IMR-90 (cell line): ENCODE results near the gene BACE1. TPM values are rescaled to one million over a fixed set of nuclear protein-coding genes. Genes with fewer than 3 reads are reported as not detected.

Experiments used
- ATAC-seq: fragments of 200-7000 bp; cut with Tn5 transposase; 2 replicates; pipeline ENCODE4 v1.9.1; 2020; ENCODE audit warnings: low read depth, mild to moderate bottlenecking, moderate library complexity
- BruUV-seq: library from RNA; stranded (reverse); fragments of 400-500 nt; replicated peaks from 2 replicates; lab custom pipeline; 2021; lab: Mats Ljungman, UMichigan
- CTCF ChIA-PET: fragments of 300-600 bp; formaldehyde crosslinking; extraction: SDS; loops from one replicate; lab custom pipeline; 2021; ENCODE audit warnings: antibody characterized with exemption; lab: Yijun Ruan, JAX
- POLR2A ChIA-PET: fragments of 300-600 bp; sonication (Branson Sonifier 250); formaldehyde crosslinking; loops from one replicate; lab custom pipeline; 2022; ENCODE audit warnings: antibody characterized with exemption; ENCODE audit not compliant: unreplicated experiment; lab: Charles Lee
- DNase-seq: peaks from one replicate; pipeline ENCODE4 v3.0.0; 2013
- H2AFZ ChIP-seq: replicated peaks from 2 replicates; pipeline ENCODE3; 2013; ENCODE audit warnings: low read length, mild to moderate bottlenecking; ENCODE audit not compliant: poor library complexity
- H2AK5ac ChIP-seq: 2 replicates; pipeline ENCODE4 v1.6.1; 2013; ENCODE audit warnings: low read depth, low read length, inconsistent platforms
- H2AK9ac ChIP-seq: replicated peaks from 2 replicates; pipeline ENCODE3; 2013; ENCODE audit warnings: mild to moderate bottlenecking, low read depth, low read length, moderate library complexity; ENCODE audit not compliant: poor library complexity
- H2BK120ac ChIP-seq: 2 replicates; pipeline ENCODE4 v1.6.1; 2013; ENCODE audit warnings: low read depth, low read length, inconsistent platforms
- H2BK15ac ChIP-seq: 3 replicates; pipeline ENCODE4 v1.6.1; 2013; ENCODE audit warnings: low read depth, low read length, inconsistent platforms
- H2BK20ac ChIP-seq: 2 replicates; pipeline ENCODE4 v1.6.1; 2013; ENCODE audit warnings: low read depth, mild to moderate bottlenecking, inconsistent platforms, low read length, moderate library complexity
- H2BK5ac ChIP-seq: 2 replicates; pipeline ENCODE4 v1.6.1; 2013; ENCODE audit warnings: mild to moderate bottlenecking, low read depth, low read length, inconsistent platforms; ENCODE audit not compliant: poor library complexity, severe bottlenecking
- H3K14ac ChIP-seq: replicated peaks from 2 replicates; pipeline ENCODE4 v1.6.1; 2013; ENCODE audit warnings: low read depth, low read length, inconsistent platforms
- H3K18ac ChIP-seq: 2 replicates; pipeline ENCODE4 v1.6.1; 2013; ENCODE audit warnings: low read depth, low read length, control low read depth
- H3K23ac ChIP-seq: 2 replicates; pipeline ENCODE4 v1.6.1; 2013; ENCODE audit warnings: low read depth, low read length, inconsistent platforms
- H3K27ac ChIP-seq: 2 replicates; pipeline ENCODE4 v1.5.1; 2013; ENCODE audit warnings: mild to moderate bottlenecking, control low read depth, low read length; ENCODE audit not compliant: insufficient read depth
- H3K27me3 ChIP-seq: 2 replicates; pipeline ENCODE4 v1.6.1; 2013; ENCODE audit warnings: low read length; ENCODE audit not compliant: control insufficient read depth, insufficient read depth
- H3K36me3 ChIP-seq: 2 replicates; pipeline ENCODE4 v1.6.1; 2013; ENCODE audit warnings: low read length, mixed read lengths; ENCODE audit not compliant: control insufficient read depth, insufficient read depth
- H3K4ac ChIP-seq: 2 replicates; pipeline ENCODE4 v1.6.1; 2013; ENCODE audit warnings: low read depth, low read length, inconsistent platforms
- H3K4me1 ChIP-seq: 2 replicates; pipeline ENCODE4 v1.6.1; 2013; ENCODE audit warnings: low read length, mixed read lengths; ENCODE audit not compliant: control insufficient read depth, insufficient read depth
- H3K4me2 ChIP-seq: 2 replicates; pipeline ENCODE4 v1.6.1; 2013; ENCODE audit warnings: low read depth, mild to moderate bottlenecking, control low read depth, low read length, moderate library complexity
- H3K4me3 ChIP-seq: 2 replicates; pipeline ENCODE4 v1.5.1; 2013; ENCODE audit warnings: low read depth, mild to moderate bottlenecking, control low read depth, low read length, moderate library complexity; ENCODE audit not compliant: insufficient read depth
- H3K56ac ChIP-seq: 2 replicates; pipeline ENCODE4 v1.6.1; 2013; ENCODE audit warnings: low read length, inconsistent platforms; ENCODE audit not compliant: insufficient read depth; ENCODE audit errors: extremely low read depth
- H3K79me1 ChIP-seq, 2 experiments: 2 replicates each; pipeline ENCODE4 v1.6.1; 2013; ENCODE audit warnings: low read length in 2 of 2, inconsistent platforms in 1 of 2, low read depth in 1 of 2
- H3K9ac ChIP-seq: 2 replicates; pipeline ENCODE4 v1.6.1; 2013; ENCODE audit warnings: low read depth, low read length, control low read depth
- H3K9me1 ChIP-seq: 2 replicates; pipeline ENCODE4 v1.6.1; 2013; ENCODE audit warnings: low read length, inconsistent platforms; ENCODE audit not compliant: insufficient read depth
- H3K9me3 ChIP-seq: 2 replicates; pipeline ENCODE4 v1.6.1; 2013; ENCODE audit warnings: low read length; ENCODE audit not compliant: control insufficient read depth, insufficient read depth
- H4K20me1 ChIP-seq: 2 replicates; pipeline ENCODE4 v1.6.1; 2013; ENCODE audit warnings: low read length, inconsistent platforms; ENCODE audit not compliant: insufficient read depth
- H4K5ac ChIP-seq: 2 replicates; pipeline ENCODE4 v1.6.1; 2013; ENCODE audit warnings: mild to moderate bottlenecking, low read depth, low read length, control low read depth
- H4K8ac ChIP-seq, 2 experiments: 2 replicates each; pipeline ENCODE4 v1.6.1; 2013; ENCODE audit warnings: low read depth in 2 of 2, low read length in 2 of 2, control low read depth in 1 of 2, inconsistent platforms in 1 of 2
- H4K91ac ChIP-seq: 2 replicates; pipeline ENCODE4 v1.6.1; 2013; ENCODE audit warnings: low read depth, low read length, inconsistent platforms; ENCODE audit not compliant: insufficient read depth
- BHLHE40 ChIP-seq: fragments of 150-350 bp; IDR thresholded peaks from 2 replicates; pipeline ENCODE4 v1.6.1; 2016; ENCODE audit warnings: mild to moderate bottlenecking, low read depth, low read length
- CEBPB ChIP-seq: IDR thresholded peaks from 2 replicates; pipeline ENCODE4 v1.6.1; 2012; ENCODE audit warnings: low read depth, low read length, improper control_type of control experiment
- CHD1 ChIP-seq: IDR thresholded peaks from 2 replicates; pipeline ENCODE4 v1.6.1; 2012; ENCODE audit warnings: low read depth, low read length, improper control_type of control experiment
- FOS ChIP-seq: fragments of 150-350 bp; IDR thresholded peaks from 2 replicates; pipeline ENCODE4 v1.6.1; 2016; ENCODE audit warnings: low read depth, low read length
- MAFK ChIP-seq: IDR thresholded peaks from 2 replicates; pipeline ENCODE4 v1.6.1; 2012; ENCODE audit warnings: low read depth, low read length, improper control_type of control experiment
- MAZ ChIP-seq: IDR thresholded peaks from 2 replicates; pipeline ENCODE4 v1.6.1; 2012; ENCODE audit warnings: low read depth, mild to moderate bottlenecking, low read length, improper control_type of control experiment, moderate library complexity, borderline replicate concordance
- MXI1 ChIP-seq: IDR thresholded peaks from 2 replicates; pipeline ENCODE4 v1.6.1; 2012; ENCODE audit warnings: low read depth, mild to moderate bottlenecking, low read length, moderate library complexity, borderline replicate concordance
- NFE2L2 ChIP-seq: fragments of 150-350 bp; IDR thresholded peaks from 2 replicates; pipeline ENCODE4 v1.6.1; 2016; ENCODE audit warnings: low read depth, mild to moderate bottlenecking, low read length
- POLR2A ChIP-seq: IDR thresholded peaks from 2 replicates; pipeline ENCODE4 v1.6.1; 2012; ENCODE audit warnings: mild to moderate bottlenecking, low read depth, low read length
- RAD21 ChIP-seq: IDR thresholded peaks from 2 replicates; pipeline ENCODE4 v1.6.1; 2012; ENCODE audit warnings: low read length, improper control_type of control experiment
- RCOR1 ChIP-seq: IDR thresholded peaks from 2 replicates; pipeline ENCODE4 v1.6.1; 2012; ENCODE audit warnings: mild to moderate bottlenecking, low read length, improper control_type of control experiment; ENCODE audit not compliant: insufficient replicate concordance
- RFX5 ChIP-seq: IDR thresholded peaks from 2 replicates; pipeline ENCODE4 v1.8.0; 2012; ENCODE audit warnings: low read depth, mild to moderate bottlenecking, low read length, moderate library complexity
- SMC3 ChIP-seq: fragments of 150-350 bp; IDR thresholded peaks from 2 replicates; pipeline ENCODE4 v1.6.1; 2016; ENCODE audit warnings: low read depth, mild to moderate bottlenecking, antibody characterized with exemption, low read length, moderate library complexity
- WGBS, 2 experiments: methylation state at CpG; one replicate each; pipeline versions ENCODE4 v1.1.5 to v1.1.7; 2013; ENCODE audit warnings: missing lambda C conversion rate in 2 of 2; ENCODE audit not compliant: insufficient read length in 1 of 2; ENCODE audit errors: extremely low coverage in 2 of 2; 5-methylcytosine and 5-hydroxymethylcytosine counted together
- dilution Hi-C: fragments of 300-500 bp; cut with HindIII; formaldehyde crosslinking; loops from one replicate; pipeline ENCODE4 v1.14.3; 2018; ENCODE audit warnings: low sequenced_read_pairs; ENCODE audit not compliant: unreplicated experiment
- in situ Hi-C: fragments of 300-500 bp; cut with MboI; formaldehyde crosslinking; loops from 3 replicates; pipeline ENCODE4 v1.14.3; 2019; ENCODE audit warnings: low sequenced_read_pairs, inconsistent platforms, mixed read lengths
- intact Hi-C: fragments of 100-400 bp; cut with micrococcal nuclease; formaldehyde crosslinking; loops from 2 replicates; pipeline ENCODE4 v1.10.0; 2022
- polyA plus RNA-seq, 3 experiments: library from polyadenylated mRNA; depleted of rRNA; stranded (reverse); fragments of >200 nt; gene quantifications; 2 replicates each; pipeline ENCODE4 v1.2.3, GENCODE V29; 2012; ENCODE audit warnings: low replicate concordance in 1 of 3
- total RNA-seq: library from RNA; depleted of rRNA; stranded (reverse); fragments of >200 nt; gene quantifications from 2 replicates; pipeline ENCODE4 v1.2.3, GENCODE V29; 2012
- TF ChIP-seq, protein P1 (sequence below): fragments of 150-350 bp; IDR thresholded peaks from 2 replicates; pipeline ENCODE4 v1.6.1; 2016; ENCODE audit warnings: low read depth, mild to moderate bottlenecking, low read length, moderate library complexity, borderline replicate concordance
- TF ChIP-seq, protein P2 (sequence below): conservative IDR thresholded peaks from 2 replicates; pipeline ENCODE4 v1.5.1; 2012; ENCODE audit warnings: mild to moderate bottlenecking, low read depth, low read length, improper control_type of control experiment
- TF ChIP-seq, protein P3 (sequence below): fragments of 150-350 bp; IDR thresholded peaks from 2 replicates; pipeline ENCODE4 v1.6.1; 2017; ENCODE audit warnings: mild to moderate bottlenecking, antibody characterized with exemption, low read length, low read depth

Gene BACE1
- total and polyA plus RNA-seq, 2 of the 4 experiments (the other 2 are of a cell fraction): 27.6 to 50.6 TPM

DNA sequence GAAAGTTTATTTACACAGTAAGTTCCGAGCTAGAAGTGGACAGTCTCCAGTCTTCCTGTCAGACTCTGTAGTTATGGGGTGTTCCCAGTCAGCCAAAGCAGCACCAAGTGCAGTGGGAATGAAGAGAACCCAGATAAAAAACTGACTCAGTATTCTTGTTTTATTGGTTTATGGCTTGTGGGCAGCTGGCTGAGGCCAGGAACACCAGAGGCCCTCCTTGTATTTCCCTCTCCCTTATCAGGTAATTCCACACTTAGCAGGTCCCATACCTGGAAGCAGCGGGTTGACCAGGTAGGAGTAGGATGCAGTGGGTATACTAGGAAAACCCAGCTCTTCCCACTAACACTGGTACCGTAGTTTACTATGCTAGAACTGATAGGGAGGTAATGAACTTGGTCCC lies 28.4 kb downstream of the BACE1 start:
- Histone ChIP-seq H3K56ac (no peak overlapping the region), H3K27me3 (no peaks in the 10 kb centered on the region), H2BK5ac (no peak overlapping the region), H2AK5ac (no peak overlapping the region), H4K91ac (no peak overlapping the region), H3K4me2 (no peak overlapping the region), H3K23ac (no peak overlapping the region), H3K18ac (no peak overlapping the region), H3K36me3 (peaks cover 48% of the 10 kb centered on the region), H4K8ac (no peak overlapping the region), H3K9me1 (peaks cover 11% of the 10 kb centered on the region), H2BK20ac (no peak overlapping the region), H3K9ac (no peak overlapping the region), H4K5ac (no peak overlapping the region), H3K4ac (no peak overlapping the region), H2AFZ (no peak overlapping the region), H3K27ac (no peak overlapping the region), H2AK9ac (no peak overlapping the region), H2BK15ac (no peak overlapping the region), H4K20me1 (no peaks in the 10 kb centered on the region), H3K9me3 (no peaks in the 10 kb centered on the region), H3K14ac (no peak overlapping the region), H3K4me1 (no peaks in the 10 kb centered on the region), H3K4me3 (no peak overlapping the region), H2BK120ac (no peak overlapping the region), H3K79me1 (peaks cover 1% of the 10 kb centered on the region in 2 experiments)
- intact Hi-C loops: no loop called here
- no TSS peak for BruUV-seq
- 71% methylated on average over 1 of the region's 3 CpGs; no CpG with 5 or more reads in 1 of the 2 experiments for WGBS, 2 experiments
- no peak for DNase-seq
- CTCF ChIA-PET: no interaction called here
- no peak; the same call in 1 of the 2 replicates for ATAC-seq
- in situ Hi-C loops: no loop called here
- dilution Hi-C loops: no loop called here
- TF ChIP-seq MAFK (no peak), POLR2A (no peak), RAD21 (no peak), BHLHE40 (no peak), MAZ (no peak), RCOR1 (no peak), SMC3 (no peak), CEBPB (no peak), FOS (no peak), CHD1 (no peak), NFE2L2 (no peak), RFX5 (no peak), MXI1 (no peak)
- TF ChIP-seq, protein P1, sequence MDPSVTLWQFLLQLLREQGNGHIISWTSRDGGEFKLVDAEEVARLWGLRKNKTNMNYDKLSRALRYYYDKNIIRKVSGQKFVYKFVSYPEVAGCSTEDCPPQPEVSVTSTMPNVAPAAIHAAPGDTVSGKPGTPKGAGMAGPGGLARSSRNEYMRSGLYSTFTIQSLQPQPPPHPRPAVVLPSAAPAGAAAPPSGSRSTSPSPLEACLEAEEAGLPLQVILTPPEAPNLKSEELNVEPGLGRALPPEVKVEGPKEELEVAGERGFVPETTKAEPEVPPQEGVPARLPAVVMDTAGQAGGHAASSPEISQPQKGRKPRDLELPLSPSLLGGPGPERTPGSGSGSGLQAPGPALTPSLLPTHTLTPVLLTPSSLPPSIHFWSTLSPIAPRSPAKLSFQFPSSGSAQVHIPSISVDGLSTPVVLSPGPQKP: no peak
- TF ChIP-seq, protein P2, sequence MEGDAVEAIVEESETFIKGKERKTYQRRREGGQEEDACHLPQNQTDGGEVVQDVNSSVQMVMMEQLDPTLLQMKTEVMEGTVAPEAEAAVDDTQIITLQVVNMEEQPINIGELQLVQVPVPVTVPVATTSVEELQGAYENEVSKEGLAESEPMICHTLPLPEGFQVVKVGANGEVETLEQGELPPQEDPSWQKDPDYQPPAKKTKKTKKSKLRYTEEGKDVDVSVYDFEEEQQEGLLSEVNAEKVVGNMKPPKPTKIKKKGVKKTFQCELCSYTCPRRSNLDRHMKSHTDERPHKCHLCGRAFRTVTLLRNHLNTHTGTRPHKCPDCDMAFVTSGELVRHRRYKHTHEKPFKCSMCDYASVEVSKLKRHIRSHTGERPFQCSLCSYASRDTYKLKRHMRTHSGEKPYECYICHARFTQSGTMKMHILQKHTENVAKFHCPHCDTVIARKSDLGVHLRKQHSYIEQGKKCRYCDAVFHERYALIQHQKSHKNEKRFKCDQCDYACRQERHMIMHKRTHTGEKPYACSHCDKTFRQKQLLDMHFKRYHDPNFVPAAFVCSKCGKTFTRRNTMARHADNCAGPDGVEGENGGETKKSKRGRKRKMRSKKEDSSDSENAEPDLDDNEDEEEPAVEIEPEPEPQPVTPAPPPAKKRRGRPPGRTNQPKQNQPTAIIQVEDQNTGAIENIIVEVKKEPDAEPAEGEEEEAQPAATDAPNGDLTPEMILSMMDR: no peak
- TF ChIP-seq, protein P3, sequence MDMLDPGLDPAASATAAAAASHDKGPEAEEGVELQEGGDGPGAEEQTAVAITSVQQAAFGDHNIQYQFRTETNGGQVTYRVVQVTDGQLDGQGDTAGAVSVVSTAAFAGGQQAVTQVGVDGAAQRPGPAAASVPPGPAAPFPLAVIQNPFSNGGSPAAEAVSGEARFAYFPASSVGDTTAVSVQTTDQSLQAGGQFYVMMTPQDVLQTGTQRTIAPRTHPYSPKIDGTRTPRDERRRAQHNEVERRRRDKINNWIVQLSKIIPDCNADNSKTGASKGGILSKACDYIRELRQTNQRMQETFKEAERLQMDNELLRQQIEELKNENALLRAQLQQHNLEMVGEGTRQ: no peak
- POLR2A ChIA-PET: no interaction called here
